GM06990 (cell line): ENCODE results near the gene EREG.

Source experiments
- DNase-seq: peaks from one replicate; pipeline ENCODE4 v3.0.0-alpha.2; 2011; ENCODE audit not compliant: insufficient read length; ENCODE audit errors: extremely low read depth
- H3K27me3 ChIP-seq: replicated peaks from 2 replicates; pipeline ENCODE4 v1.6.0; 2011; ENCODE audit warnings: low read length; ENCODE audit not compliant: control insufficient read depth, insufficient read depth
- H3K36me3 ChIP-seq: 2 replicates; pipeline ENCODE4 v1.5.1; 2011; ENCODE audit warnings: low read length; ENCODE audit not compliant: control insufficient read depth, insufficient read depth
- H3K4me3 ChIP-seq: replicated peaks from 2 replicates; pipeline ENCODE4 v1.5.1; 2011; ENCODE audit warnings: low read depth, mild to moderate bottlenecking, control low read depth, low read length
- CTCF ChIP-seq: IDR thresholded peaks from 2 replicates; pipeline ENCODE4 v1.5.1; 2011; ENCODE audit warnings: low read length, control low read depth, mild to moderate bottlenecking, inconsistent platforms; ENCODE audit not compliant: insufficient read depth, poor library complexity, severe bottlenecking

The EREG gene

DNA sequence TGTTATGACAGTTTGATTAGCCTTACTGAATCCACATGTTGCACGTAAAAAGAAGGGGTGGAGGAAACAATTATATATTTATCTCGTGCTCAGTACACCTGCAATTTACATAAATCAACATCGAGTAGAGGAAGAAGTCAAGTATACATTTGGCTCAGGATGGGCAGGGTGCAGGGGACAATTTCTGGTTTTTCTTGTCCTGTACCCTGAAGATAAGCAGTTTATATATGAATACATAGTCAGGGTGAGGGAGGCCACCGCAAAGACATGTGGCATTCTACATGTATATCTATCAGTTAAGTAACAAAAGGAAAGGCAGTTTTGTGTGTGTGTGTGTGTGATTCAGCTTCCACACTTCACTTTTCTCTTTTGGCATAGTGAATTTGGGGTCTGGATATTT, 11.1 kb upstream of the EREG start:
- DNase-seq = no peak
- no peak for TF ChIP-seq CTCF
- no peaks in the 10 kb centered on the region for H3K27me3 ChIP-seq

DNA sequence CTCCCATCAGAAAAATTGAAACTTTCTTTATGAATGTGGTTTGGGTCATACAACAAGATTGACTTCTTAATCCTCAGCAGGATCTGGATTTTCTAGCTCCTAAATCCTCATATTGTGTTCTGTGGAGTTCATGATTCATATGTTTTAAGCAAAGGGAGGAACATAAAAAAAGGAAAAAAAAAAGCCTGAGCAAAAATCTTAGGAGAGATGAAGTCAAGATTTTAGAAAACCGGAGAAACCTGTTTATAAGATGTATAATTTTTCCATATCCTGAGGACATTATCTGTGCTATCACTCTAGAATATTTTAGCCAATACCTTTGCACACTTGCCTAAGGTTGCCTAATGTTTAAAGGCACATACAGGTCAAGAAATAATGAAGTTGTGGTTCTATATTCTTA, 7.0 kb upstream of the EREG start:
- Histone ChIP-seq H3K27me3 (no peaks in the 10 kb centered on the region), H3K36me3 (no peaks in the 10 kb centered on the region), H3K4me3 (no peak overlapping the region)
- no peak for TF ChIP-seq CTCF
- no peak for DNase-seq

More for the DNA sequence above, 11.1 kb upstream of the EREG start:
- H3K36me3 ChIP-seq = no peaks in the 10 kb centered on the region
- H3K4me3 ChIP-seq = no peak overlapping the region

GRCh38 chr4:74361671-74362070, 3.3 kb upstream of the EREG start:
- Histone ChIP-seq H3K4me3 (no peak overlapping the region), H3K36me3 (no peaks in the 10 kb centered on the region), H3K27me3 (no peaks in the 10 kb centered on the region; the same call in 1 of the 2 replicates)
- no peak for TF ChIP-seq CTCF
- DNase-seq = no peak

GRCh38 chr4:74362347-74362746, 2.6 kb upstream of the EREG start:
- H3K27me3 ChIP-seq = no peaks in the 10 kb centered on the region; the same call in 1 of the 2 replicates
- H3K4me3 ChIP-seq = no peak overlapping the region
- no peaks in the 10 kb centered on the region for H3K36me3 ChIP-seq
- no peak for TF ChIP-seq CTCF
- no peak for DNase-seq

DNA sequence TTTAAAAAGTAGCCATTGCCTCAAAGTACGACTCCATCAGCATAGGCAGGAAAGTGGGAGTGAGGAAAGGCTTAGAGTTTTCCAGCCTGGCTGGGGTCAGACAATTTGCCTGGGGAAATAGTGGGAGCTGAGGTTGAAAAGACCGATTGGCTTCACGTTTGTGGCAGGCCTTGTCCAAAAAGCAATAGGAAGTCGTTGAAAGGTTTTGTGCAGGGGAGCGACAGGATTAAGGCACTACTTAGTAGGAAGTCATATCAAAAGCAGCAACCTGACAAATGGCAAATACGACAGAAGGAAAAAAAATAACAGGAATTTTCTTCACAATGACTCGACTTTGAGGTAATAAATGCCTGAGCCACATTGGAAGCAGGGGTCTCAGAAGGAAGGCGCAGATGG, 691 bp upstream of the EREG start:
- Histone ChIP-seq H3K4me3 (no peak overlapping the region), H3K36me3 (no peaks in the 10 kb centered on the region), H3K27me3 (no peaks in the 10 kb centered on the region; the same call in 1 of the 2 replicates)
- no peak for DNase-seq
- no peak for TF ChIP-seq CTCF

DNA sequence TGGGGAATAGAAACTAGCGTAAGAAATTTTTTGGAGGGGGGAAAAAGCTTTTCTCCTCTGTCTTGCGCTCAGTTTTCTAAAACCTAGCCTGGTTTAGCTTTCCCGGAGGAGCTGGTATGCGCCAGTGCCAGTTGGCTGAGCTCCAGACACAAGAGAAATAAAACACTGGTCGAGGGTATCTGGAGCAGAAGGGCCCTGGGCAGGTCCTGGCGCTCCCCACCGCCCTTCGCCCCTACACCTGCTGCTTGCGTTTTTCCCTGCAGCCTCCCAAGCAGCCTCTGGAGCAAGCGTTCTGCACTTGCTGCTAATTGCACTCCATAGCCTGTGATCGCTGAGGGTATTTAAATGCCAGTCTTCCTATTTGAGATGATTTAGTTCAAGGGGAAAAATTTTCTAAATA, 816 bp downstream of the EREG start:
- no peaks in the 10 kb centered on the region for H3K36me3 ChIP-seq
- no peak overlapping the region for H3K4me3 ChIP-seq
- no peak for TF ChIP-seq CTCF
- no peaks in the 10 kb centered on the region; the same call in 1 of the 2 replicates for H3K27me3 ChIP-seq
- DNase-seq = no peak
